HG03175 (cell line): ENCODE data around the gene CCDC71.

Experiments
- ATAC-seq: cut with Tn5 transposase; IDR thresholded peaks from one replicate; pipeline ENCODE4 v1.9.1; 2021; ENCODE audit warnings: mild to moderate bottlenecking, moderate library complexity; ENCODE audit not compliant: unreplicated experiment

CCDC71 gene

GRCh38 chr3:49132437-49133225 is 33.5 kb downstream of the CCDC71 start, which contains the start of gene LAMB2:
Gene LAMB2 (minus strand): TSS chr3:49133050. CDS start chr3:49132867, 183 bp downstream.
- ATAC-seq = no peak

GRCh38 chr3:49132073-49132436 is 34.1 kb downstream of the CCDC71 start:
- no peak for ATAC-seq

GRCh38 chr3:49131576-49131975 is 34.6 kb downstream of the CCDC71 start:
- ATAC-seq = no peak

- no peak for ATAC-seq
Measured at GRCh38 chr3:49131040-49131439, 35.1 kb downstream of the CCDC71 start.

GRCh38 chr3:49124991-49125670 is 41.0 kb downstream of the CCDC71 start:
- ATAC-seq = no peak

- ATAC-seq = no peak
Measured at GRCh38 chr3:49124203-49124602, 41.9 kb downstream of the CCDC71 start.

GRCh38 chr3:49123687-49124086 is 42.4 kb downstream of the CCDC71 start:
- no peak for ATAC-seq

GRCh38 chr3:49122886-49123545 is 43.1 kb downstream of the CCDC71 start:
- ATAC-seq = no peak

- no peak for ATAC-seq
Measured at GRCh38 chr3:49122451-49122850, 43.7 kb downstream of the CCDC71 start.

GRCh38 chr3:49122022-49122421 is 44.1 kb downstream of the CCDC71 start:
- ATAC-seq = no peak

- ATAC-seq = peak; percentile 6
Measured at GRCh38 chr3:49121132-49121736, 44.9 kb downstream of the CCDC71 start.

GRCh38 chr3:49120438-49121131 is 45.5 kb downstream of the CCDC71 start, which contains the start of gene USP19:
Gene USP19 (minus strand): TSS chr3:49120823. CDS start chr3:49119145, 1,678 bp downstream.
- peak; percentile 89 for ATAC-seq

GRCh38 chr3:49120096-49120437 is 46.1 kb downstream of the CCDC71 start:
- ATAC-seq = peak; percentile 19

GRCh38 chr3:49119439-49119838 is 46.7 kb downstream of the CCDC71 start:
- no peak for ATAC-seq

- no peak for ATAC-seq
Measured at GRCh38 chr3:49119036-49119435, 47.1 kb downstream of the CCDC71 start.
